Fibroblast of the aortic adventitia (primary cell): Measurements from ENCODE around the gene ADAMTSL2. TPM values are rescaled to one million over a fixed set of nuclear protein-coding genes. Genes with fewer than 3 reads are reported as not detected.
A peak's percentile ranks its signal among the peaks of the same experiment; 100 is the strongest.

ENCODE experiments used
- DNase-seq: peaks from one replicate; pipeline ENCODE4 v3.0.0-alpha.2; 2010; ENCODE audit warnings: low read depth
- H3K4me3 ChIP-seq: 2 replicates; pipeline ENCODE4 v1.5.1; 2011; ENCODE audit warnings: low read depth, mild to moderate bottlenecking, control low read depth, low read length, moderate library complexity
- CTCF ChIP-seq: IDR thresholded peaks from 2 replicates; pipeline ENCODE4 v1.5.1; 2011; ENCODE audit warnings: mild to moderate bottlenecking, low read length, control low read depth, inconsistent platforms; ENCODE audit not compliant: insufficient read depth
- total RNA-seq: library from RNA; depleted of rRNA; stranded (reverse); fragments of >200 nt; gene quantifications from 2 replicates; pipeline ENCODE4 v1.2.3, GENCODE V29; 2012; ENCODE audit warnings: low replicate concordance

The ADAMTSL2 gene
- total RNA-seq, 1 donor: not detected

DNA sequence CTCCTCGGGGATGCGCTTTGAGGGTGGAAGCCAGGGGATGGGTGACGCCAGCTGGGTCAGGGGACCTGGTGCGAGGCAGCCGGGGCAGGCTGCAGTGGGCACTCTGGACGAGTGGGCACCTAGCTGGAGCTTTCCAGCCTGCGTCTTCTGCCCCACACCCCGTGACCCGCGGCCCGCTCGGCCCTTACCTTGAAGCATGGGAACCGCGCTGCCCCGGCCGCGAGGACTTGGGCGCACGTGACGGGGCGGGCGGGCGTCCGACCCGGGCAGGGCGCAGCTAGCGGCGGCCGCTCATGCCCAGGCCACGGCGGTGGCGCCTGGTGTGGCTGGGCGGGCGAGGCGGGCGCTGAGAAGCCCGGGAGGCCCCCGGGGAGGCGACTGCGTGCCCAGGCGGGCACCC, 74.4 kb downstream of the ADAMTSL2 start:
- no peak for TF ChIP-seq CTCF
- DNase-seq: no peak
- H3K4me3 ChIP-seq: no peak overlapping the region

- H3K4me3 ChIP-seq: no peak within 1 kb of the TSS
- TF ChIP-seq CTCF: no peak
- peak; percentile 16 for DNase-seq
Measured at GRCh38 chr9:133609311-133610098, 75.0 kb downstream of the ADAMTSL2 start, which contains the start of gene FAM163B. TSS of gene FAM163B (minus strand) at chr9:133609389. CDS start at chr9:133580223, 29,166 bp downstream.

DNA sequence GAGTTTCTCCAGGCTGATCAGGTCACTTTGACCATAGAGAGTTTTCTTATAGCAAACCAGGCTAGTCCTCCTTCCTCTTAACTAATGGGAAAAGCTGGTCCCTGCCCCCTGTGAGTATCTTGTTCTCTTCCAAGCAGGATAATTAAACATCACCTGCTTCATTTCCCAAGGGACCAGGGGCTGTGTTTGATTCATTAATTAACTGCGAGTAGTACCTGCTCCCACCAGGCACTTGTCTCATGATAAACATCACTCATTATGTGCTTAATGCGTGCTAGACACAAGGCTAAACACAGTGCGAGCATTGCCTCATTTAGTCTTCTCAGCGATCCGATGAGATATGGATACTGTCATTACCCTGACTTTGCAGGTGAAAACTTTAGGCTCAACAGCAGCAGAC, 76.3 kb downstream of the ADAMTSL2 start:
- TF ChIP-seq CTCF: no peak
- no peak overlapping the region for H3K4me3 ChIP-seq
- DNase-seq: no peak

DNA sequence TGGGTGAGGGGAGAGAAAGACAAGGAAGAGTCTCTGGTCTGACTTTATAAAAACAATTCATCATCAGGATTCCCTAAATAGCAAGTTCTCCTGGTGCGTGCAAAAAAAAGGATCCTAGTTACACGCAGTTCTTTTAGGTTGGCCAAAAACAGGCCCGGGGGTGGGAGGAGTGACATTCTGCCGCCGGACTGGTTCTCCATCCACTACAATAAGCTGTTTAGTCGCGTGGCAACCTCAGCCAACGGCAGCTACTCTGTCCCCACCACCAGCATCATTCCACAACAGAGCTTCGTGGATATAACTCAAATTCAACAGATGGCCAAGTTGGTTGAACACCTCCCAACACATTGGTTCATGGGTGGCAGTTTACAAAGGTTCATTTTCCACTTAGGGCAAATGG, 77.5 kb downstream of the ADAMTSL2 start:
- H3K4me3 ChIP-seq: no peak overlapping the region
- no peak for TF ChIP-seq CTCF
- no peak for DNase-seq

DNA sequence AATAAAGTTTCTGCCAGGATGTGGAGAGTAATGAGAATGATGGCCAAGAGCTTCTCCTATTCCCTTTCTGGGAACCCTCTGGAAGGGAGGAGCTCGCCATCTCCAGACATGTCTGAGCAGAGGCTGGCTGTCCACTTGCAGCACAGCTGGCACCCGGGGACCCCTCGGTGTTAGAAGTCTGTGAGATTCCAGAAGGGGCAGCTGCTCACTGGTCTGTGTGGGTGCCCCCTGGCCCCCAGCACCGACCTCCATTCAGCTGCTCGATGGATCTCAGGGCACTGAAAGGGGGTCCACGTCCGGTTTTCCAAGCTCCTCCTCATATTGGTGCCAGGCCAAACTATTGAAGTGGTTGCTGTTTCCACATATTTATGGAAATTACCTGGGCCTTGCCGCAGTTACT, 78.3 kb downstream of the ADAMTSL2 start:
- H3K4me3 ChIP-seq: no peak overlapping the region
- no peak for DNase-seq
- TF ChIP-seq CTCF: no peak

GRCh38 chr9:133613432-133613831, 78.9 kb downstream of the ADAMTSL2 start:
- DNase-seq: no peak
- no peak for TF ChIP-seq CTCF
- no peak overlapping the region for H3K4me3 ChIP-seq
